NCI-H1048 (cell line): ENCODE measurements around the gene RNF157.

Experiments
- DNase-seq: peaks from one replicate; lab custom pipeline; 2025; lab: John Stamatoyannopoulos, UW

RNF157 gene

DNA sequence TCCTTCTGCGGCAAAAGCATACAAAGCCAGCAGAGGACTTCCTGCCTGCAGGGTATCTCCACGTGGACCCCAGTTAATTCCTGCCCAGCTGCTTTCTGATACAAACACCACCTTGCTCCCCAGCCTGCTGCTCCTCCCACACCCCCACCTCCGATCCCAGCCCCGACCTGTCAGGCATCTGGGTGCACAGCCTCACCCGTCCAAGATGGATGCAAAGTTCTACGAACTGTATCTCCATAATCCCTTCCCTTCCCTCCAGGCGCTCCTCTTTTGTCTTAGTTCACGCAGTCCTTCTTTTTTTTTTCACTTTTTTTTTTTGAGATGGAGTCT lies 83.7 kb downstream of the RNF157 start:
- no peak for DNase-seq

DNA sequence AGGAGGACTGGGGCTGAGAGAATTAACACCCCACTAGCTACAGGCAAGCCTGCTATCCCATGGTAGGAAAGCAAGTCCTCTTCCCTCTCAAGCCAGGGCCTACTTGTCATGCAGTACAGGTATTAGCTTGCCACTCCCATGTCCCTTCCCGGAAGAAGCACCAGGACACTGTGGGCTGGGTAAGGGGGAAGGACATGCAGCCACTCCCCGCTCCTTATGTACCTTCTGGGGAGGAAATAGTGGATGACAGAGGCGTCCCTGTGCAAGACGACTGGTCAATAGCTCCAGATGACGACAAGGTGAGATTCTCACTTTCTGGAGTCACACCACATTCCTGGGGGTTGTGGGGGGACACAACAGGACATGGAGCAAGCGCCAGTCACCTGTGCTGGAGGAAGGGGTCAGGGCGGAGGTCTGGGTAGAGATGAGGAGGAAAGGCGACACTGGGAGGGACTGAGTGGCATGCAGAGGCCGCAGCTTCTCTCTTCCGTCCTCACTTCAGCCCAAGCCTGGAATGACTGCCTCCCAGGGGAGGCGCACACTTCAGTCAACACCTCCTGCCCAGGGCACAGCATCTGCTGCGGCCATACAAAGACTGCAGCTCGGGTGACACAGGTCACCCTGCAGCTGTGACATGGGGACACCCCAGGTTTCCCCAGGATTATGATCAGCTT lies 84.2 kb downstream of the RNF157 start:
- no peak for DNase-seq

DNA sequence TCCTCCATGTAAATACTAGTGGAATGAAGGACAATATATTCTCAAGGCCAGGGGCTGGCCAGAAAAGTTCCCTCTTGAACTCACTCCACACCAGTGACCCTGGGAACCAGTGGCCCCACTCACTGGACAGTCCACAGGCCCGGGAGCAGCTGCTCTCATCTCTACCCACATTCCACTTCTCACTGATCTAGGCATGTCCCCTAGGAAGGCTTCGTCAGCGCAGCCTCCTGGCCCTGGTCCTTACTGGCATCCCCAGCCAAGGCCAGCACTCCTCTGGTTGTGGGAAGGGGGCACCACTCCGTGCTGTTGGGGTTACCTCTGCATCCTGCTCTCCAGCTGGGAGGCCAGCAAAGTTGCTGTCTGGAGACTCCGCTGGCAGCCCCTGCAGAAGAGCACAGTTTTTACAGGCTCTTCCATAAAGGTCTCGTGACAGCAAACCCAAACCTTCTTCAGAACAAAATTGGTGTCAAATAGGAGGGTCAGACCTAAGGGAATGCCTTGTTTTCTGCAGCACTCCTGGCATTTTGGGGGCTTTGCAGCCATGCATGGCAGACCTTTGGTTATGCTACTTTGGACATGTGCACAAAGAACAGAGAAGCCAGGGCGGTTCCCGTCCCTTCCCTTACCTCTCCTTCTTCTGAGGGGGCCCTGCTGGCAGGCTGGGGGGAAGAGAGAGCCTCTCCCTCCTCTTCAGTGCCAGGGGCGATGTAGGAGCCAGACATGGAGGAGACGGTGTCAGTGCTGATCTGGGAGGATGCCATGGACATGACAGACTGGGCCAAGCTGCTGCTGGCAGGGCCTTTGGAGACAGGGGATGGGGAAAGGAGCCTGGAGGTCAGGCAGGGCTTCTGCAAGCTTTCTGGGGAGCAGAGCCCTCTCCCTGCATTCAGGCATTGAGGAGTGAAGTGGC lies 85.1 kb downstream of the RNF157 start:
- DNase-seq, result no peak

DNA sequence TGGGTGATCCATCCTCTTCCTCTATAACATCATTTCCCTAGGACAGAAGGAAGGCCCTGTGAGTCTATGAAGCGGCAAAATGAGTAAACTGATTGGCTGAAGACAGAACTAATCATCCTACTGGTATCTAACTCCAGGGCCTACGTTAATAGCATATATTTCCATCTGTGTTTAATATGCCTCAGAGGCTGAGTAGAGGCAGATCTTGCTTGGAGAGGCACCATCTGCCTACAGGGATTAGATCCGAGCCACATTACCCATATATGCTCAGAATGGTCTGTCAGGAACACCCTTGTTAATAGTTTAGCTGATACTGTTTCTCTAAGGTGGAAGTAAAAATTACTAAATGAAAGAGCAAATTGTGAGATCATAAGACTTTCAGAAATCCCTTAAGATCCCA lies 86.0 kb downstream of the RNF157 start:
- no peak for DNase-seq

DNA sequence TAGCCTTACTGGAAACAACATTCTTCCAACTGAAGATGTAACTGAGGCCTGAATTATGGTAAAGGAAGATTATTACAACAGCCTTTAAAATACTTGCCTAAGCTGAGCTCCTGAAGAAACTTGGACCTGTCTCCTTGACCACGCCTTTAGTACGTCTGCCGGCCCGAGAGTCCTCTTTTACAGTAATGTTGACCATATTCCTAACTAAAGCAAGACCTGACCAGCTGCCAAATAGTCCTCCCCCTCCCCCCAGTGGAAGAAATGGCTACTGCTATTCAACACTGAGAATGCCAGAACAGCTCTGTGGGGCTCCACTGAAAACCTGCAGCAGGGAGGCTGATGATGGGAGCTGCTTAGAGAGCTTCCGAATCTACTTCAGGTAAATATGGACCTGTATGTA lies 86.7 kb downstream of the RNF157 start:
- no peak for DNase-seq

DNA sequence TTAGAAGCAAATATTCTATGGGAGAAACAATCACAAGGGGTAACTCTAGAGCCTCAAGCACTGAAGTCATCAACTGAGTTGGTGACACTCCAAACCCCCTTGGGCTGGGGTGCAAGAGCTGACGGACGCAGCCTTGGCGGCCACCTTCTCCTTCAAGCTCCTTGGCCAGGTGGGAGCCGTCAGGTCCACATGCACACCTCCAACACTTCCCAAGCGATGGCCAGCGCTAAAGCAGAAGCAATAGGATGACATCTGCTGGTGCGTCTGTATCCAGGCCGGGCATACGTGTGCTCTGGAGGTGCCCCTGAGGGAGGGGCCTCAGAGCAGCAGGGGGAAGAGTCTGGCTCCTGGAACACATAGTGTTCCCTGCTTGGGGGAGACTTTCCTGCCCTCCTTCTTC lies 87.1 kb downstream of the RNF157 start:
- no peak for DNase-seq

DNA sequence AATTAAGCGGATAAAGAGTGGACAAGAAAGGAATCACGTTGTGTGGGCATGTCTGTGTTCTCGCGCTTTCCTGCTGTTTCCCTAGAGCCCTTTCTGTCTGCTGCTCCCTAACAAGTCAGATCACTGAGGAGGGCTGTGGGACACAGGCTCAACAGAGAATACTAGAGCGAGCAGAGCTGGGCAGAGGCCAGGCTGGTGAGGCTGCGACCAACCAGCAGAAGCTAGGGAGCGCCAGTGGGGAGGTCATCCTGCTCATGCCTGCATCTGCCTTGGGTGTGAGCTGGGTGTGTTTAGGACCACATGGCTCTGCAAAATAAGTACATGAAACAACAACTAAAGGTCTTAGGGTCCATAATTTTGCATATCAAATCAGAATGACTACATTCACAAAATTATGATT lies 87.7 kb downstream of the RNF157 start:
- DNase-seq, result no peak

DNA sequence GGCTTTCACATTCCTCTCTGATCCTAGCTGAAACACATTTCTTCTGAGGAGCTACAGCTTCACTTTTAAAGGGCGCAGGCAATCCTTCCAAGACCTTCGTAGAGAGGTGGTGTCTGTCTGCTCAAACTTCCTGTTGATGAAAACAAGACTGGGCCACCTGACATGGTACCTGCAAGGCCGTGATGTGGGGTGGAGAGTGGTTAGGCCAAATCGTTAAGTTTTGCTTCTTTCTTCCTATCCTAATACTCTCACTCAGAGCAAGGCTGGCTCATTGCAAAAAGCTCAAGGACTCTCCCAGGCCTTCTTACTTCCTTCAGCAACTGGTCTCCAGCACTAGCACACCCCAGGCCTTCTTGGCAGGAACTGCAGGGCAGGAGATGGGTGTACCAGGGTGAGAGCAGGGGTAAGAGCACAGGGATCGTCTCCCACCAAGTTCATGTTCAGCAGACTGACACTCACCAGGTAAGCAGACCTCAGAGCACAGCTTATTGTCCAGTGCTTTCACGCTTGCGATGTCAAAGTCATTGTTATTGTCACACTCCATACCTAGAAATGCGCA lies 88.3 kb downstream of the RNF157 start:
- DNase-seq, result no peak

DNA sequence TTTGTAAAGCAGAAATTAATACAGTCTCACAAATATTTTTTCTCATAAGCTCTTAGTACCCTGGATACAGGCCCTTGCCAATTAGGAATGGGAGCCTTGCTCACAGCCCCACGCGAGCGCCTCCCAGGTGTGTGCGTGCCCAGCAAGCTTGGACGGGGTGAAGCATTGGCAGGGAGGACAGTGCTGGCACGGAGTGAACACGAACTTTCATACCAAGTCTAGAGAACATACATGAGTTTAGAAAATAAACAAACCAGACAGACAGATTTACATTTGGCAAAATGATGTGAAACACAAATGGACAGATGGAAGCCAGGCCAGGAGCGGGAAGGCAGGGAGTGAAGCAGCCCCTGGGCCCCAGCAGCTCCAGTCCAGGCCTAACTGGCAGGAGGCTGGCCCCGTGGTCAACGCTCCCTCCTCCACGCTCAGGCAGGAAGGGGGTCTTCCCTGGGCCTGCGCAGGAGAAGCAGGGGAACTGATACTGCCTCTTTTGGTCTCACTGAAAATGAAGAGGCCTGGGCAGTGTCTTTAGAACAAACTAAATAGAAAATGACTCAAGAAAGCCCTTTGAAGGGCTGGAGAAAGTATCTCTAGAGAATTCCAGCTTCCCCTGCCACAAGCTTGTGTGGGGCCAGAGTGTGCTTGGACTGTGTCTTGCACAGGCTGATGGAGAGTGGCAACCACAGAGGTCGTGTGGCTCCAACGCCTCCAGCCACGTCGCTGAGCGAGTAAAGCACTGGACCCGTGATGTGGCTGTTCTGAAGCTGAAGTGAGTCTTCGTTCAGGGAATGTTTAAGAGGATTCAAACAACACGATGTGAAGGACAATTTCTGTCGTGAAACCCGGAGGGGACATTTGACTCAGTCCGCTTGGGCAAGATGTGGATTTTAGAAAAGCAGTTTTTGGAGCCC lies 89.3 kb downstream of the RNF157 start:
- no peak for DNase-seq

DNA sequence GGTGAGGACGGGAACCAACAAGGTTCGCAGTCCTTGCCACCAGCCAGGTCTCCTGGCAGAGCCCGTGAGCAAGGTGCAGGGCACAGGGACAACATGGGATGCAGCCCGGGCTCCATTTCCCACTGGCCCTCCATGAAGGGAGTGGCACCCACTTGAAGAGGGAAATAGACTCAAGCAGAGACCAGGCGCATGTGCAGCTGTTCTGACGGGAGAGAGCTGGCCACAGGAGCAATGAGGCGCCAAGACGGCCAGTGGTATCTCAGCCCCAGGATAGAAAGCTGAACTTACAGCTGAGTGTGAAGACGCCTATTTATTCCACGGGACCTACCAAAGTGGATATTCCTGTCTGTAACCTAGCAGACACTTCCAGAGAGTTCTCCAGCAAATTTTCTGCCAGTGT lies 91.1 kb downstream of the RNF157 start:
- DNase-seq, result no peak

DNA sequence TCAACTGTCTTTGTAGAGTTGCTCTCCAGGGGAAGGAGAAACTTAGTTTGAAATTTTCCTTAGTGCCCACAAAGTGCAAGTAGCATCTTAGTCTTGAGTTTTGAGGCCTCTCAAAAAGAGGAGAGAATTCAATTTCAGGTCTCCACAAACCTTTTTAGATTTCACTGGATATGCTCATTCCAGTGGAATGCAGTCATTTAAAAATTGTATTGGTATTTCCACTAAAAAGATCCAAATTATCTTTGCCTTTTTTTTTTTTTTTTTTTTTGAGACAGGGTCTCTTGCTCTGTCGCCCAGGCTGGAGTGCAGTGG lies 92.3 kb downstream of the RNF157 start:
- DNase-seq, result no peak

DNA sequence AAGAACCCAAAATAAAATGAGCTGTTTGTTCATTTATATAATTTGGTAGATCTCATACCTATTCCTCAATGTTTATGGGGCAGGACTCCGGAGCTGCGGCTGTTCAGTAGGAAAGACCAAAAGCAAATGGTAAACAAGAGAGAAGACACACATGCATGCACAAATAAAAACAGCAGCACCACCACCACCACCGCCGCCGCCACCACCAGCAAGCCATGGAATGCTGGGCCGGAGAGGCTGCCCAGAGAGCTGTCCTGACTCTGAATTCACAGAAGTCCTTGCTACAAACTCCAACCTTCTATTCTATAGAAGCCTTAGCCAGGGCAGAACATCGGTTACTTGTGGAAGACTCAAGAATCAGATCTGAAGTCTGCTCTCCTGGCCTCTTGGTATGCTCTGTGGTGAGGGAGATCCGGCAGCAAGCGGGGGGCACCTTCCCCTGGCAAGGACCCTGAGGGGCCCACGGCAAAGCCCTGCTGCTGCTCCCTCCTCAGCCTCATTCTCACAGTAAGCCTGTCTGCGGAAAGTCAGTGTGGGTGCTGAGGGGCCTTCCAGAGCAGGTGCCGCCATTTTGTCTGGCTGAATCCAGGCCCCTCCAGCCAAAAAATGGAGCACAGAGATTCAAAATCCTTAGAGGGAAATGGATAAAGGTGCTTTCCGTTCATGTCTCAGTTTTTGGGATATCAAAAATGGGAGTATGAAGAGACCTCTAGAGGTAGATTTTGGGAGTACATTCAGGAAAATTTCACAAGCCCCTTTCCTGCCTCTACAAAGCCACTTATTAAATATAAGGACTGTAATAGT lies 92.9 kb downstream of the RNF157 start:
- no peak for DNase-seq

DNA sequence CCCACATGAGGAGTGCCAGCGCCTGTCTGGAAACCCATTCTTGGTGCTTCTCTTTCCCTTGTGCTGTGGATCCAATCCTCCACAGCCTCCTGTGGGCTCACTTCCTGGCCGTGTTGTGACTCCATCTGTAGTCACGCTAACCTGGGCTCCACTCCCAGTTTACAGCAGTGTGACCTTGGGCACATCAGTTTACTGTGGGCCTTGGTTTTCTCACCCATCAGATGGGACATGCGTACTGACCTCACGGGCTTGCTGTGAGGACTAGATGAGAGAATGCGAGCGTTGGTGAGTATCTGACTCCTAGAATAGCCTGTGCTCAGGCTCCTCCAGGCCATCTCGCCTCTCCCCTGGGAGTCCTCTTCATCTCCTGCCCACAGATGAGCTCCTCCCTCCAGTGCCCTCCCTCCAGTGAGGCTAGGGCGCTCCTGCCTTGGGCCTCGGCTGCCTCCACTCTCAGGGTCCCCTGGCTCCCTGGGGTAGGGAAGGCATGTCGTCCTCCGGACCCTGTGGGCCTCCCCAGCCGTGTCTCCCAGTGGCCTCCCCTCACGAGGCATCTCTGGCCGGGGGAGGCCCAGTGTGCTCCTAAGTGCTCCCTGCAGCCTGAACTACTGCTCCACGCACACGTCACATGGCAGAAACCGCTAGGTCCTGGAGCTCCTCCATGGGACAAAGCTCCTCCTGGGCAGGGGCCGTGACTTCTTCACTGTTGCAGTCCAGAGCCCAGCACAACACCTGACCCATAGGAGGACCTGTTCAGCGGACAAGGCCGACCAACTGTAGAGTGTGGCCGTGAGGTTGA lies 94.0 kb downstream of the RNF157 start:
- no peak for DNase-seq

DNA sequence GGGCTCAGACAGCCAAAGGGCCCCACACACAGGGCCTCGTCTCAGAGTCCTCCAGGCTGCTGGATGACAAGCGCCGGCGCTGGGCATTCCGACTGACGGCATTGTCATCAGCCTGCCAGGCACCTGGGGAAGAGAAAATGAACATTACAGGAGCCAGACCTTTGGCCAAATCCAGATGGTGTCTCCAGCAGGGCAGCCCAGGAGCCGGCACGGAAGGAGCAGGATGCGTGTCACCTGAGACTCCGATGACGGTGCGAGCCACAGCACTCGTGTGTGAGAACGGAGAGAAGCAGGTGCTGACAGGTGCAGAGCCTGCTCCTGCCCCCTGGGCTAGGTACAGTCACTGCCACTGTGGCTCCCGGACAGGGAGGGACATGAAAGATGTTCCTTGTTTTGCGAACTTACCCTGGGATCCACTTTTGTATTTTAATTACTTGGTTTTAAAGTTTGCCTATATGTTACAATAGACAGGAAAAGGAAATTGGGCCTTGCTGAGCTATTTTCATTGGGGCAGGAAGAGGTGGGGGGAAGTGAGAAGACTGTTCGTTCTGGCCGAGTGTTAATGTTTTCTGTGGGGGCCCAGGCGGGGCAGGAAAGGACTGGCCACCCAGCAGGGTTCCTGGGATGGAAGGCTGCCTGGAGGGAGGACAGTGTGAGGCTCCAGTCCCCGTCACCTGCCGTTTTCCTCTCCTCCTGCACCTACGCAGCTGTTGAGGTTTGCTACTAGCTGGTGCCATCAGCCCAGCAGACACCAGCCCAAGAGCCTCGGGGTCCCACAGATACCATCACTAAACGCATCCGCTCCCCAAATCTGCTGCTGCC lies 94.9 kb downstream of the RNF157 start:
- no peak for DNase-seq

DNA sequence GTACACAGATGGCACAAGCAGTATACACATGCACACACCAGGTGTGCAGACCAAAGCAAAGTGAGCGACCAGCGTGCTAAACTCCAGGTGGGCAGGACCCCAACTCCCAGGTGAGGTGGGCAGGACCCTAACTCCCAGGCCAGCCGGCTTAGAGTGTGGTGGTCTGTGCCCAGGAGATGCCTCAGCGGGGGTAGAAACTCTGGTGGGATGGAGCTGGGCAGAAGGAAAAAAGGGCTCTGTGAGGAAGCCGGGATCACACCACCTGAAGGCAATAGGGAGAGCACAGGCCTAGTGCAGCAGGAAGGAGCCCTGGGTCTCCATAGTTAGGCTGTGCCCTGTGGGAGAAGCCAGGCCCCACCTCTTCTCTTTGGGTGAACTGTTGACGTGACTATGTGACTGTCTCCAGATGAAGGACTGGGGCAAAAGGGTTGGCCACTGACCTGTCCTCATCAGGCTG lies 97.7 kb downstream of the RNF157 start:
- no peak for DNase-seq

DNA sequence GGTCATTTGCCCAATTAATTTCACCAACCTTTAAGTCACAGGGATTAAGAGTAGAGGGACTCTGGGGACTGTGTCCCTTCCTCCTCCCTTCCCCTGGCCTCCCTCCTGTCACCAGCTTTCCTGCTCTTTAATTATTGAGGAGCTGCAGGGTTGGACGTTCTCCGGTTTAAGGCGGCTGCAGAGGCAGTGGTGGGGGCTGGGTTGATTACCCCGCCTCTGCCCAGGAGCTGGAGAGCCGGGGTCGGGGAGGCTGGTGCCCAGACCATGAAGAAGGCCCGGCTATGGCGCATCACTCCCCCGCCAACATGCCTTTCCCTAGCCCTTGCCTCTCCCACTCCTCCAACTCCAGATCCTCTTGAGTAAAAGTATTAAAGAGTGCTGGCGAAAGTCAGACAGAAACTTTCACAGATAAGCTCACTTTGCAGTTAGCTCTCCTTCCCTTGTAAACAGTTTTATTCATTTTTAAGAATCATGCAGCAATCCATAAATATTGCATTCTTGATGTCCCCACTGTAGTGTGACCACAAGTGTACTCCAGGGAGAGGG lies 98.2 kb downstream of the RNF157 start:
- no peak for DNase-seq

DNA sequence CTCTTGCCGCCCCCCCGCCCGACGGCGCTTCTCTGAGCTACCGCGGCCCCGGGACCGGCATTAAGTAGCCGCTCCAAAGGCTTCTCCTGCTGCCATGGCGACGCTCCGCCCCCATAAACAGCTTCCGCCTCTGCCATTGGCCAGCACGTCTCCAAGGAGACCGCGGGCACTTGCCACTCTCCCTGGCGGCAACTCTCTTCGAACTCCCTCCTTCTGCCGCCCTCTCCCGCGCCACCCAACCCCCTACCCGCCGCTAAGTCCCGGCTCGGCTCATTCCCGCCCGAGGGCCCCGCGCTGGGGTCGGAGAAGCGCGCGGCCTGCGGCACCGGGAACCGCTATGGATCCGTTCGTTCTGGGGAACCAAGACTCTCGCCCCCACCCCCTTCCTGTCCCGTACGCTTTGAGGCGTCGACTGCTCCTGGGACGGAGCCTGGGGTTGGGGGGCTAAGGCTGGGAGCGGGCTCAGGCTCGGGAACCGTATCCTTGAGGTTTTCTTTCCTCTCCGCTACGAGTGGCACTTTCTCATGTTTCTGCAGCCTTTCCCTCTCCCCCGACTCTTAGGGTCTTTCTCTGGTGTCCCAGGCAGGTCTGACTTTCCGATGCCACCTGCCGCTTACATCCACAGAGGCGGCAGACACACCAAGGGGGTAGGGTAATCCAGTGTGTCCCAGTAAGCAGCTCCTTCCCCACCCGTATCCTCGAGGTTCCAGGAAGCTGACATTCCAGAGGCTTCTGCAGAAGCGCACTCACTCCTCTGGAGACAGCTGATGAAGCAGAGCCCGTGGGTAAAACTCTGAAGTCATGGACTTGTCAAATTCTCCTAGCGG lies 98.9 kb downstream of the RNF157 start, which contains the start of gene FOXJ1:
Gene FOXJ1 (minus strand): TSS at position 34 of the 827 bp plus-strand sequence. CDS start 850 bp downstream, outside the sequence.
- DNase-seq, result peak; percentile 89

DNA sequence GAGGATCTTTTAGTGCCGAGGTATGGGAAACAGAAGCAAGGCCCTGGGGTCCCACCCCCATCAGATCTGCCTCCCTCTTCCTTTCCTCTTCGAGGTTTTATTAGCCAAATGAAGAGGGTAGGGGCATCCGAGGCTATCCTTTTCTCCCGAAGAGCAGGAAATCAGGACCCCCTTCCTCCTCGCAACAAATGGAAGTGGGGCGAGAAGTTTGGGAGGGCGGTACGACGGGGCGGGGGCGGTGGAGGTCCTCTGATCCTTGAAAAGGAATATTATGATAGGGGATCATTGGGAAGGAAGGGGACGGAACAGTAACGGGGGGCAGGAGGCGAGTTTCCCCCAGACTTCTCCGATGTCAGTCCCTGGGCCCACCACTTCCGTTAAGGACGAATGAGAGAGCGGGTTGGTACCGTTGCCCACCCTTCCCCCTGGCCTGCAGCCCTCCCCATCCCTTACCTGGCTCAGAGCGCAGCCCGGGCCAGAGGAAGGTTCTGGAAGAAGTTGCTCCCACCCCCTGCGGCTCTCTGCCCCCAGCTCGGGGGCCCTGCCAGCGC lies 99.6 kb downstream of the RNF157 start:
- DNase-seq, result no peak
